ENCODE measurements around the gene DKKL1.

DKKL1 gene

DNA sequence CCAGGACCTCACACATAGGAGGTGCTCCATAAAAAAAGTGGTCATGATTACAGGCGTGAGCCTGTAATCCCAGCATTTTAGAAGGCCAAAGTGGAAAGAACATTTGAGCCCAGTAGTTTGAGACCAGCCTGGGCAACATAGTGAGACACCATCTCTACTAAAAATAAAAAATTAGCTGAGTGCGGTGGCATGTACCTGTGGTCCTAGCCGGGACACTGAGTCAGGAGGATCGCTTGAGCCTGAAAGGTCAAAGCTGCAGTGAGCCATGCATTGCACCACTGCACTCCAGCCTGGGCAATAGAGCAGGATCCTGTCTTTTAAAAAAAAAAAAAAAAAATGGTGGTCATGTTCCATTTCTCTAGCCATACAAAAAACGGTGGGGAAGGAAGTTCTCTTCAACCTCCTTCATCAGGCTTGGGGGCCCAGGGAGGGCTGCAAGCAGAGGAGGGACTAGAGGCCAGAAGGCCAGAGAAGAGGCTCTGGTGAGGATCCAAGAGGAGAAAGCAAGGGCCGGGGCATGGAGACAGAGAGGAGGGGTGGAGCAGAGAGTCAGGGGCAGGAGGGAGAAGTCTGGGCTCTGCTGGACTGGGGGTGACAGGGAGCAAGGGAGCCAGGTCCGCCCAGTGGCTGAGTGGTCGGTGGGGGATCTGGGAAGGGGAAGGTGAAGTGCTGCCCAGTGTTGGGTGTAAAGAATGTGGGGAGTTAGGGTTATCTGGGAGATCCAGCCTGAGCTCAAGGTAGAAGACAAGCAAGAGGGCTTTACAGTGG, 33.2 kb downstream of the DKKL1 start:
- no peak for DNase-seq

DNA sequence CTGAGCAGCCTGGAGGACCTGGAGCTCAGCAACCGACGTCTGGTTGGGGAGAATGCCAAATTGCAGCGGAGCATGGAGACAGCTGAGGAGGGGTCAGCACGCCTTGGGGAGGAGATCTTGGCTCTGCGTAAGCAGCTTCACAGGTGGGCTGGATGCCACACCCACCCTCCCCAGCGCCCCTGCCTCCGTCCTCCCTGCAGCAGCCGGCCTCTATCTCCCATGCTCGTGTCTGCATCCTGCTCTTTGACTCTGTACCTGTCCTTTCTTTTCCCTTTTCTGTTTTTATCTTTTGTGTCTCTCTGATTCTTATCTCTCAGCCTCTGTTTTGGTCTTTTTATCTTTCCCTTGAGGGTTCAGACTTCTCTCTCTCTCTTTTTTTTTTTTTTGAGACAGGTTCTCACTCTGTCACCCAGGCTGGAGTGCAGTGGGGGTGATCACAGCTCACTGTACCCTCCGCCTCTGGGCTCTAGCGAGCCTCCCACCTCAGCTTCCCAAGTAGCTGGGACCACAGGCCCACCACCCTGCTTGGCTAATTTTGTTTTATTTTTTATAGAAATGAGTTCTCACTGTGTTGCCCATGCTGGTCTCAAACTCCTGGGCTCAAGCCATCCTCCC, 34.4 kb downstream of the DKKL1 start:
- DNase-seq = no peak

DNA sequence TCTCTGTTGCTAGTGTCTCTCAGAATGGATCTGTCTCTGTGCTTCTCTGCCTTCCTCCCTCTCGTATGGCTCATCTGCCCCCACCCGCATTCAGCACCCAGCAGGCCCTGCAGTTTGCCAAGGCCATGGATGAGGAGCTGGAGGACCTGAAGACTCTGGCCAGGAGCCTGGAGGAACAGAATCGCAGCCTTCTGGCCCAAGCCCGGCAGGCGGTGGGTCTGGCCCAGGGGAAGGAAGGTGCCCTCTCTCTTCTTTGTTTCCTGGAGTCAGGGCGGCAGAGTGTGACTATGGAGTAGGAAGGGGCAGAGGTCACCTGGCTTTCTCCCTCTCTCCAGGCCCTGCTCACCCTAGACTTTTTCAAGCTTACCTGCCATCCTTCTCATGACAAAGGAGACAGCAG, 35.3 kb downstream of the DKKL1 start:
- no peak for DNase-seq

DNA sequence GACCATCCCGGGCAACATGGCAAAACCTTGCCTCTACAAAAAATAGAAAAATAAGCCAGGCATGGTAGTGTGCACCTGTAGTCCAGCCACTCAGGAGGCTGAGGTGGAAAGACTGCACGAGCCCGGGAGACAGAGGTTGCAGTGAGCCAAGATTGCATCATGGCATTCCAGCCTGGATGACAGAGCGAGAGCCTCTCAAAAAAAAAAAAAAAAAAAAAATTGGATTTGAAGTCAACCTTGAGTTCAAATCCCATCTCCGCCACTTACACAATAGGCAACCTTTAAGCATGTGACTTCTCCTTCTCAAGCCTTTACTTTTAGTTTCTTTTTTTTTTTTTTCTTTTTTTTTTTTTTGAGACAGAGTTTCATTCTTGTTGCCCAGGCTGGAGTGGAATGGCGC, 36.4 kb downstream of the DKKL1 start:
- no peak for DNase-seq

DNA sequence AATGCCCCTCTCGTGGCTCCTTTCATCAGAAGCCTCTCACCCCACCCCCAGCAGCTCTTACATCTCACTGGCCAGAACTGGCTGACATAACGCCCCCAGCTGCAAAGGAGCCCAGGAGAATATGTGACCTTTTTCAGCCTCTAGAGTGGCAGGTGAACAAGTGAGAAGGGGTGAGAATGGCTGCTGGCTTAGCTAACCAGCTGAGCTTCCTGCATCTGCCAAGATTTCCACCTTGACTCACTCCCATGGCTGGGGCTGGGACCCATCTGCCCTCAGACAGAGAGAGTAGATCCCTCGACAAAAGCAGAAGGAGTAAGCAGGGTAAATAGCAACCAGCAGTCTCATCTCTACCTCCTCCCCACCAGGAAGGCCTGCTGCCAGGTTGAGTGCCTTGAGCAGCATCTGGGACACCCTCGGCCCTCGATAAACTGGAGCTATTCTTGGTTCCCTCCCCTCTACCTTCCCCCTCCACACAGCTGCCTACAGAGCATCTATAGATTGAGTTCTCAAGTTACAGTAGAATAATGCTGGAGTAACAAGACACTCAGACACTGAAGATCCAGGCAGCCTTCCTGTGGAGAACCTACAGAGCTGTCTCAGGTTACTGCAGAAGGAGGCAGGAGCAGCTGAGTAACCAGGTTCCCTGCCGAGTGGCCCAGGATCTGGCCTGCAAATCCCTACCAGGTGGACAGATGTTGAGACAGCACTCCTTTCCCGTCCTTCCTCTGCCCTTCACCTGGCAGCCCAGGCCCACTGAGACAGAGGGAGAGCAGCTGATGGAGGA, 39.9 kb downstream of the DKKL1 start:
- no peak for DNase-seq

DNA sequence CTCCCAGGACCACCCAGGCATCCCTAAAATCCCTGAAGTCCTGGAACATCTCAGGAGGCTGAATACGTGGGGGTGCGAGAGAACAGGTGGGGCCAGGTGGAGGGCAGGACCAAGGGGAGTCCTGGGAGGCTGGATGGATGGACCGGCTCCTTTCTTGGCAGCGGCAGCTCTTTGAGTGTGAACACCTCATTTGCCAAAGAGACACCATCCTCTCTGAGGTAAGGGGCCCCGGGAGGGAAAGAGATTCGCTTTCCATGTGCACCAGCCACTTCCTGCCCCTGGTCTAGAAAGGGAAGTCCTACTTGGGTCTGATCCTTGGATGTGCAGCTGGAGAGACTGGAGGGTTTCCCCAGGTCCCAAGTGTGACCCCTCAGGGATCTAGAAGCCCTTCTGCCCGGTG, 43.4 kb downstream of the DKKL1 start:
- DNase-seq = no peak

DNA sequence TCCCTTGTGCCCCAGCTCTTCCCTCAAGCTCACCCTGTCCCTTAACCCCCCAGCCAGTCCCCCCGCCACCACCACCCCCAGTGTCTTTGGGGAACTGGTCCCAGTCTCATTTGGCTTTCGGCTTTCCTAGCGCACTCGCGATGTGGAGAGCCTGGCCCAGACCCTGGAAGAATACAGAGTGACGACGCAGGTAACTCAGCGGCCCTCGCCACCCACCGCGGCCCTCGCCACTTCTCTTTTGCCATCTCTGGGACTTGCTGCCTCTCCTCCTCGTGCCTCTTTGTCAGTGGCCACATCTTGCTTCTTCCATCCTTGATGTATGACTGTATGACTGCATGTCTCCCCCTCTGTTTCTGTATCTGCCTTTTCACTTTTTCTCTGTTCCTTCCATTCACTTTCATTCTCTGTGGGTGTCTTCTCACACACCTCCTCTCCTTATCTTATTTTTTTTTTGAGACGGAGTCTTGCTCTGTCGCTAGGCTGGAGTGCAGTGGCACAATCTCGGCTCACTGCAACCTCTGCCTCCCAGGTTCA, 43.9 kb downstream of the DKKL1 start:
- no peak for DNase-seq

DNA sequence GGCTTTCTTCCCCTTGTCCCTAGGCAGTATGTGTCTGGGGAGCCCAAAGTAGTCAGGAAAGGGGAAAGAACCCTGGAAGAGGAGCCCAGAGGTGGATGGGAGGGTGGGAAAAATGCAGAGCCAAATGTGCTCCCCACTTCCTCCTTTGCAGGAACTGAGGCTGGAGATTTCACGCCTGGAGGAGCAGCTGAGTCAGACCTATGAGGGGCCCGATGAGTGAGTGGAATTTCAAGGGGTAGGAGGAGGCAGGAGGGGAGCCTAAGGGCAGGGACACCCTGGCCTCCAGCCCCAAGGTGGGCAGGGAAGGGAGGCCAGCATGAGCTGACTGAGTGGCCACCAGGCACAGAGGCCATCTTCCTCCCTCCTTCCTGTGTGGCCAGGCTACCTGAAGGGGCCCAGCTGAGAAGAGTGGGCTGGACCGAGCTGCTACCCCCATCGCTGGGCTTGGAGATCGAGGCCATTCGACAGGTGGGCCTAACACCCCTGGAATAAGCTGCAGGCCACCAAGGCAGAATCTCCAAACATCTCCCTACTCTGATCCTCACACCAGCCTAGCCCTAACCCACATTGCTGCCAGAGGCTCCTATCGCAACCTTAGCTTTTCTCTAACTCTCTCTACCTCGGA, 45.3 kb downstream of the DKKL1 start:
- DNase-seq = no peak

DNA sequence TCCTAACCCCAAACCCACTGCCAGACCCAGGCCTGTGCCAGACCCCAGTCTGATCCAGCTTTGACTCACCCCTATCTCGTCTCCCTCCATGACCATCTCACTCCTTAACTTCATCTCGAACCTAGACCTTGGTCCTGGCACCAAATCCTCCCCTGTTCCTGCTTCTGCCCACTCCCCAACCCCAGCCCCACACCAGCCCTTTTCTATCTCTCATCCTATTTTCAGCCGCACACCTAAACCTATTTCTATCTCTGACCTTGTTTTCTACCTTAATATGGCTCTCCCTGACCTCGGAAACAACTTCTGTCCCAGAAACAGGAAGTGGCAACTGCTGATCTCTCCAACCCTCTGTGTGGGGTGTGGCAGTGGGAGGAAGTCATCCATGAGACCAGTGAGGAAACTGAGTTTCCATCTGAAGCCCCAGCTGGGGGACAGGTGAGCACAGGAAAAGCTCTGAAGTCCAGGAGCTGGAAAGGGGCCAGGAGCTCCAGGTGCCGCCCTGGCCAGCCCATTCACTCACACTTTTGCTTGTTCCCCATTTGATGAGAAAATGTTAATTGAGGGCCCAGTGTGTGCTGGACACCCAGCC, 45.9 kb downstream of the DKKL1 start:
- DNase-seq = no peak

DNA sequence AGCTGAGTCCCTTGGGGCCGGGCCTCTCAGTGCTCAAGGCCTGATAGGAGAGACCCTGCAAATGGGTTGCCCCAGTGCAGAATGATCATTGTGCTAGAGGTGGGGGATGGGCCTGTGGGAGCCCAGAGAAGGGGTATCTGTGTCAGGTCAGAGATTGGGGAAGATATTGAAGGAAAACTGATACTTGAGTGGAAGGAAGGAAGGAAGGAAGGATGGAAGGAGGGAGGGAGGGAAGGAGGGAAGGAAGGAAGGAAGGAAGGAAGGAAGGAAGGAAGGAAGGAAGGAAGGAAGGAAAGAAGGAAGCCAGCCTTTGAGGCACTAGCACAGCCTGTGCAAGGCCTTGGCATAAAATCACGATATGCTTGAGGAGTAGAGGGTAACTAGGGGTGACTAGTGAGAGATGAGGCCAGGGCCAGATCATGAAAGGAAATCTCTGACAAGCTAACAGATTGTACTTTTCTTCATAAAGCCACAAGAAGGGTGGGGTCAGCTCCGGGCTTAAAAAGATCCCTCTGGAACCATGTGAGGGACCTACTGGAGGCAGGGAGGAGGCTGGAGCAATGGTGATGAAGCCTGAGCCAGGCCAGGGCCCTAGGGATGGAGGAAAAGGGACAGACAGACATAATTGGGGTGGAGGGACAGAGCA, 48.1 kb downstream of the DKKL1 start:
- no peak for DNase-seq

DNA sequence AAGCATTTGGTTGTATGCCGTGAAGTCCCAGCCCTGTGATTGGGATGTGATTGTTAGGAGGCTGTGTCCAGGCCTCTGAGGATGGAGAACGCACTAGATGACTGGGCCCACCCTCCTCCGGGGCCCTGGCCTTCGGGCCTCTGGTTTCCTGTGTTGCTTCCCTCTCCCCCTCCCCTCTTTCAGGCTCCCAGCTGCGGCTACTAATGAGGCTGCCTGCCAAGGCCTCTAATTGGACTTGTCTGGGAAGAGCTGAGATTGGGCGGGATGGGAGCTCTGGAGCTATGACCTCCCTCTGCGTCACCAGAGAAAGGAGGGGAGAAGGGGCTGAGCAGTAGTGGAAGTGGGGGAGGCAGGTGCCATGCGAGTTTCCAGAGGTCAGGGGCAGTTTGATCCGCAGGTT, 49.7 kb downstream of the DKKL1 start:
- no peak for DNase-seq

DNA sequence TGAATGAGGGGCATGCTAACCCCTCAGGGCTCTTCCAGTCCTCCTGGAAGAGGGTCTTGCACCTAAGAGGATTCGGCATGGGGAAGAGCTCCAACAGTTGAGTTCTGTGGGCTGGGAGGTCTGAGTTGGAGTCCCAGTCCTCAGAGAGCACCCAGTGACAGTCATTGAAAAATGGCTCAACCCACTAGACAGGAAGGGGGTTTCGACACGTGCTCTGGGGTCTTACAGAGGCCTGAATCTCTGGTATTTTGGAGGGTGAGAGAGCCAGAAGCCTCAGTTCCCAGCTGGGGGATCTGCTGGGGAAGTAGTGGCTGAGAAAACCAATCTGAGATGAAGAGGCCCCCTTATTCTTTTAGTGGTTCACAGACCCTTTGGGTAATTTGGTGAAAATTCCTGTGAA, 50.6 kb downstream of the DKKL1 start:
- DNase-seq = no peak

DNA sequence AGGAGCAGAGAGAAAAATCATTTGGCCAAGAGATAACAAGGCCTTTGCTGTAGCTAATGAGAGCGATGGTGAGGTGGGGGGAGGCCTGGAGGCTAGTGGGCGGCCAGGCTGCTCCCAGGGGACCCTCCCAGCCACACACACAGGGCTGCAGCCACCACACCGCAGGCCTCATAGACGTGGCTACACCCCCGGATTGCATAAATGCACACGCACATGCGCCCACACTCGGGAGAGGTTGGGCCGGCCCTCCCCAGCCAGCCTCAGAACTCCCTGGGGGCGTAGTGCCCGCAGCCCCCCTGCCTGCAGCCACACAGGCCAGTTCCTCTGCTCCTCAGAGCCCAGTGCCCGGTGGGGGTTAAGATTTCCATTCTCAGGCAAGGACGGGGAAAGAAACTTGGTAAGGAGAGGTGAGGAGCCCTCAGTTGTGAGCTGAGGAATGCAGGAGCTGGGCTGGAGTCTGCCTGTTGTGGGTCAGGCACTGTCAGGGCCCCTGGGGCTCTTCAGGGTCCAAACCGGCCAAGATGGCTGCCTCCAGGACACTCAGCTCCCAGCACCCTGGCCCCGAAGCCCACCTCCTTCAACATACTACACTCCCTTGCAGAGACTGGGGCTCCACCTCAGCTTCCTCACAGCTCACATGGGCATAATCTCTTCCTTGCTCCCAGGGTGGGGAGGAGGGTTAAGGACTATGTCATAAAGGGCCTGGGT, 51.6 kb downstream of the DKKL1 start:
- DNase-seq = no peak

DNA sequence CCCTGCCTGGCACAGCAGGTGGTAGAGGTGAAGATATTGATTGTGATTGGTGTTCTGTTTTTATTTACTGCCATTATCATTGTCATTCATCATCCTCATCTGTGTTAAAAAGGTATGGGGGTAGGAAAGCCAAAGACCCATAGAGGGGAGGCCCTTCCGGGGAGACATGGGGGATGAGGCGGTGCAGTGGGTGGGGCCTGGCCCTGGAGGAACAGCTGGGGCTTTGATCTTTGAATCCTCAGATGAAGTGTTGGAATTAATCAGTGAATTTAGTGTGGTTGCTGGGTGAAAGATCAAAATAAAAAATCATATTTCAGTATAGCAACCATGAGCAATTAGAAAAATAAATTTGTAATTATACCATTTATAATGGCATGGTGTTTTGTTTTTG, 52.1 kb downstream of the DKKL1 start:
- no peak for DNase-seq

DNA sequence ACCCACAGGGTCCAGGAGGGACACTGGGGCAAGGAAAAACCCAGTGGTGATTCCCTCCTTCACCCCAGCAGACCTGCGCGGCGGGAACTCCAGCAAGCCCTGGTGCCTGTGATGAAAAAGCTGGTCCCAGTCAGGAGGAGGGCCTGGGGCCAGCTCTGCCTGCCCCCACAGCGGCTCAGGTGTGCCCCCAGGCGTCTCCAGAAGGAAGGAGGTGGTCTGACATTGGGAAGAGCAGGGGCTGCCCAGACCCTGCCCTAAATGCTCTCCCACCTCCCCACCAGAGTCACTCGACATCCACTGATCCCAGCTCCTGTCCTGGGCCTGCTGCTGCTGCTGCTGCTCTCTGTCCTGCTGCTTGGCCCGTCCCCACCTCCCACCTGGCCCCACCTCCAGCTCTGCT, 53.4 kb downstream of the DKKL1 start:
- DNase-seq = no peak

DNA sequence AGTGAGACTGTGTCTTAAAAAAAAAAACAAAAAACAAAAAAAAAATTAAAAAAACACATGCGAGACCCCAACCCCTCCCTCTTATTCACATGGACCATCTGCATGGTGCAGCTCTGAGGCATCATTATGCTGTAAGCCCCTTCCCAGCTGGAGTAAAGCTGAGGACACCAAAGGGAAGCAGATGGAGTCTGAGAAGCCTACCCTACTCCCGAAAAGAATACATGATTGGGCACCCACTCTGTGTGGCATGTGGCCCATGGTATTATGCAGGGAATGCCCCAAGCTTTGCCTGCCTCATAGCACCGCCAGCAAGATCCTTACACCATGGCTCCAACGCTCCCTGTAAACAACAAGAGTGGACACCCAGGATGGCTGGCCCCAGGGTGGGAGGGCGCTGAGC, 54.8 kb downstream of the DKKL1 start:
- DNase-seq = no peak

DNA sequence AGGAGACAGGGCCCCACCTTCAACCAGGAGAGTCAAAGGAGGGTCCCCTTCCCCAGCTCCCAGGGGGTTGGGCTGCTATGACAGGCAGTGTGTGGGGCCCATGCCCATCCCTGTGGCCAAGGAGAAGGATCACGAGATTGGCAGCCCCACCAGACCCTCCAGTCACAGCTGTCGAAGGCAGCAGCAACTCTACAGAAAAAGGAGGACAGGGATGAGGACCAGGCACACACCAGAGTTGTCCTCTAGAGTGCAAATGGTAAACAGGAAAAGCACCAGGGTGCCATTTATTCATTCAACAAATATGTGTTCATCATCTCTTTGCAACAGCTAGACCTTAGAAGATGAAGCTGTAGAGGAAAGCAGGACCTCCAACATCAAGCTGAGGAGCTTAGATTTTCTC, 55.5 kb downstream of the DKKL1 start:
- no peak for DNase-seq

DNA sequence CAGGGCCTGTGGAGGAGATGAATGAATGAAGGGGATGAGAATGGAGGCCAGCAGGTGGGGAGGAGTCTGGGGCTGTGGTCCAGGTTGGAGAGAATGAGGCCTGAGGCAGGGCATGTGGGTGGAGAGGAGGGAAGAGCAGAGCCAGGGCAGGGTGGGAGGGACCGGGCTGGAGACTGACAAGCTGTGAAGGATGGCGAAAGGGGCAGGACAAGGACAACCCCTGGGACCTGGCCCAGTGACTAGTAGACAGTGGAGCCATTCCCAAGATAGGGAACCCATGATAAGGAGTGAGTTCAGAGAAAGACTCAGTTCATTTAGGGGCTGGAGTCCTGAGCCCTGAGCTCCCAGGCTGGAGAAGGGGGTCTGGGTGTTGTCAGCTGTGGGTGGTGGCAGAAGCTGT, 56.5 kb downstream of the DKKL1 start:
- DNase-seq = no peak

DNA sequence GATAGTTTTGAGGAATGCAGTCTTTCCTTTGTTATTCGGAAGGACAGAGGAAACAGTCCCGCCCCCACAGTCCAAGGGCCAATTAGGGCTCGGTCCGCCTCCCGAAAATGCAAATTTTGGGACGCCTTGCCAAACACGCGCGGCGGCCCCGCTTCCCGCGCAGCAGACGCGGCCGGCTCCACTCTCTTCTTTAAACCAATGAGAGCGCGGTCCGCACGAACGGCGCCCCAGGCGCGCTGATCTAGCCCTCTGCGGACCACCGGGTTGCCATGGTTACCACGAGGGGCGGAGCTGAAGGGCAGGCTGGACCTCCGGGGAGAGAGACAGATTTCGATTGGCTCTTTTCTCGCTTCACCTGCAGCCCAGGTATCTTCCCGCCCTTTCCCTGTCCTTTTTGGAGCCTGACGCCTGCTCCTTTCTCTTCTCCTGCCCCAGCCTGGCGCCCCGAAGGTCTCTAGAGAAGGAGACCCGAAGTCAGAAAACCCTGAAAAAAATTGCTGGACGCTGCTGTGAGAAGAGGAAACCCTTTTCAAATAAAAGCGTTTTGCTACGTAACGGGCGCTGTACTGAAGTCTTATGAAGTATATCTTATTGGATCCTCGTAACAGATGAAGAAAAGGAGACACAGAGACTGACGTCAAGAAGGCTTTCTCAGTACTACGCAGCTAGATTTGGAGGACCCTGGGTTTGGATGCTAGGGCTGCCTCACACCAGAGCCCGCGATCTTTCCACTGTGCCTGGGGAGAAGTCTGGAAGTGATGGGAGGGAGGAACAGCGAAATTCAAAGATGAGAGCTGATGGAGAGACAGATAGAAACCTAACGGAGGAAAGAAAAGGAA, 57.6 kb downstream of the DKKL1 start:
- DNase-seq = peak; percentile 70

DNA sequence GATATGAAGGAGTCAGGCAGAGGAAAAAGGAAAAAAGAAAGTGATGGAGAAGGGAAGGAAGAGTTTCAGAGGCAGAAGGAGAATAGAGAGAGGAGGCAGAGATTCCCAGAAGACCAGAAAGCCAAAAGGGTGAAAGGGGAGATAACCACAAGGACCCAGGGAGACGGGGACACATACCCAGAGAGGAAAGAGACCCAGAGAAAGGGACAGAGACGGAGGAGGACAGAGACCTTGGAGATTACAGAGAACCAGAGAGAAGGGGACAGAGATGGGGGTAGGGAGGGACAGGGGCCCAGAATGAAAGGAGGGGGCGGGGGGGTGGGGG, 58.2 kb downstream of the DKKL1 start:
- DNase-seq = no peak
